Measurements from ENCODE around the gene NAALADL2. TPM values are rescaled to one million over a fixed set of nuclear protein-coding genes. Genes with fewer than 3 reads are reported as not detected.

The NAALADL2 gene
- total RNA-seq, 2 donors from 2014 or later = 6.2 to 14.5 TPM

GRCh38 chr3:174854987-174855386, 4.1 kb upstream of the NAALADL2 start:
- H3K9me3 ChIP-seq = peaks cover 0 to 3% (median 0%) of the 10 kb centered on the region in 3 donors
- no peak overlapping the region for H3K27ac ChIP-seq
- no peaks in the 10 kb centered on the region for H3K4me1 ChIP-seq
- no peak overlapping the region for H3K4me3 ChIP-seq
- WGBS, 2 donors = 90 to 92% methylated on average over 7 of the region's 7 CpGs
- TF ChIP-seq POLR2A (IDR thresholded peaks at IDR 0.05) = no peak
- no peak for TF ChIP-seq CTCF (IDR thresholded peaks at IDR 0.05)
- no peak for ATAC-seq
- no peak for DNase-seq
- H3K27me3 ChIP-seq = no peaks in the 10 kb centered on the region
- intact Hi-C loops (cut with DNase I) = no loop called here
- H3K36me3 ChIP-seq (replicated peaks in 1 of 2; ENCODE audit: insufficient read depth in 1 of 2, low read depth in 2 of 2) = no peaks in the 10 kb centered on the region

- Histone ChIP-seq H3K4me3 (no peak overlapping the region), H3K27me3 (no peaks in the 10 kb centered on the region), H3K36me3 (replicated peaks in 1 of 2; ENCODE audit: insufficient read depth in 1 of 2, low read depth in 2 of 2) (no peaks in the 10 kb centered on the region), H3K4me1 (no peaks in the 10 kb centered on the region), H3K9me3 (no peaks in the 10 kb centered on the region), H3K27ac (no peak overlapping the region)
- intact Hi-C loops (cut with DNase I) = no loop called here
- ATAC-seq (no peak), DNase-seq (no peak)
- no peak for TF ChIP-seq POLR2A (IDR thresholded peaks at IDR 0.05)
- no peak for TF ChIP-seq CTCF (IDR thresholded peaks at IDR 0.05)
- WGBS, 2 donors = 13 to 39% methylated on average over 3 of the region's 3 CpGs
Observed at GRCh38 chr3:174857301-174857700, 1.8 kb upstream of the NAALADL2 start.

- Histone ChIP-seq H3K9me3 (no peaks in the 10 kb centered on the region), H3K4me3 (no peak overlapping the region), H3K27ac (peak overlapping the region in 3 of 4 donors; percentile 48 to 76 (median 50)), H3K36me3 (replicated peaks in 1 of 2; ENCODE audit: insufficient read depth in 1 of 2, low read depth in 2 of 2) (no peaks in the 10 kb centered on the region), H3K27me3 (no peaks in the 10 kb centered on the region), H3K4me1 (no peaks in the 10 kb centered on the region)
- peak; percentile 51 for ATAC-seq
- intact Hi-C loops (cut with DNase I) = no loop called here
- TF ChIP-seq CTCF (IDR thresholded peaks at IDR 0.05) = peak in 2 of 7 experiments; percentile 25 to 29
- TF ChIP-seq POLR2A (IDR thresholded peaks at IDR 0.05) = no peak
- WGBS, 2 donors = 37 to 39% methylated on average over 1 of the region's 1 CpG
- no peak for DNase-seq
Observed at GRCh38 chr3:174858353-174858752, 781 bp upstream of the NAALADL2 start.

- H3K4me3 ChIP-seq = no peak overlapping the region
- DNase-seq = no peak
Observed at GRCh38 chr3:174859756-174860155, 622 bp downstream of the NAALADL2 start.

More at GRCh38 chr3:174859756-174860155, 622 bp downstream of the NAALADL2 start:
- WGBS, 2 donors = 24 to 34% methylated on average over 3 of the region's 3 CpGs
- Histone ChIP-seq H3K27ac (peak overlapping the region in 3 of 4 donors; percentile 48 to 76 (median 50)), H3K36me3 (replicated peaks in 1 of 2; ENCODE audit: insufficient read depth in 1 of 2, low read depth in 2 of 2) (no peaks in the 10 kb centered on the region), H3K27me3 (no peaks in the 10 kb centered on the region), H3K4me1 (no peaks in the 10 kb centered on the region), H3K9me3 (no peaks in the 10 kb centered on the region)
- peak; percentile 77 for ATAC-seq
- intact Hi-C loops (cut with DNase I) = no loop called here
- TF ChIP-seq POLR2A (IDR thresholded peaks at IDR 0.05) = no peak
- no peak for TF ChIP-seq CTCF (IDR thresholded peaks at IDR 0.05)

Data from body of pancreas (tissue), 4 donors.